Tibial nerve (tissue), 4 donors: ENCODE data around the gene HIF1A.

Experiments
- CTCF ChIP-seq, 5 experiments: fragments of 200-600 bp in 3 of 5; fragments of 450-650 bp in 2 of 5; sonication (generic) in 3 of 5; IDR thresholded peaks; one replicate each; pipeline ENCODE4 v1.5.1; 2016 to 2019; ENCODE audit warnings: antibody characterized with exemption in 5 of 5, mild to moderate bottlenecking in 3 of 5, moderate library complexity in 2 of 5
- EP300 ChIP-seq, 2 donors: sonication (generic); formaldehyde crosslinking; IDR thresholded peaks; one replicate each; pipeline ENCODE4 v1.6.1; 2017; ENCODE audit warnings: antibody characterized with exemption in 2 of 2, mild to moderate bottlenecking in 1 of 2
- POLR2A ChIP-seq, 2 donors: fragments of 450-650 bp; IDR thresholded peaks; one replicate each; pipeline ENCODE4 v1.6.1; 2017; ENCODE audit warnings: antibody characterized with exemption in 2 of 2, mild to moderate bottlenecking in 2 of 2, moderate library complexity in 2 of 2

DNA sequence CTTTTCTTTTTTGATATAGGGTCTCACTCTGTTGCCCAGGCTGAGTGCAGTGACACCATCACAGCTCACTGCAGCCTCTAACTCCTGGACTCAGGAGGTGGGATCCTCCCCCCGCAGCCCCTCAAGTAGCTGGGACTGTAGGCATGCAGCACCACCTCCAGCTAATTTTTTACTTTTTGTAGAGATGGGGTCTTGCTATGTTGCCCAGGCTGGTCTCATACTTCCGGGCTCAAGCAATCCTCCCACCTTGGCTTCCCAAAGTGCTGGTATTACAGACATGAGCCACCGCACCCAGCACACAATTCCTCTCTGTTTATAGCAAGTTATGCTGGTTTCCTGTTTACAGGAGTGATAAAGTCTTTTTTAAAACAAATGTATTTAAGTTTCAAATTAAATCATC, 39.5 kb upstream of the HIF1A start:
- no peak for TF ChIP-seq POLR2A (IDR thresholded peaks at IDR 0.05)
- no peak for TF ChIP-seq CTCF (IDR thresholded peaks at IDR 0.05)
- TF ChIP-seq EP300 (IDR thresholded peaks at IDR 0.05), result no peak
